BLaER1 treated with 17β-estradiol and CSF1 and Interleukin-3, amounts not matched to agents 10 nM and 100 nM (cell line): ENCODE measurements around the gene LUM.

Experiments used
- H3K27ac ChIP-seq, 11 experiments: shearing (Covaris generic); formaldehyde crosslinking; 2 replicates each; pipeline ENCODE4 v1.8.1; 2022
- H3K27me3 ChIP-seq, 11 experiments: shearing (Covaris generic); formaldehyde crosslinking; 2 replicates each; pipeline ENCODE4 v1.8.1; 2022
- H3K36me3 ChIP-seq, 11 experiments: shearing (Covaris generic); formaldehyde crosslinking; 2 replicates each; pipeline ENCODE4 v1.8.1; 2022
- H3K4me1 ChIP-seq, 10 experiments: shearing (Covaris generic); formaldehyde crosslinking; 2 replicates each; pipeline ENCODE4 v1.8.1; 2022
- H3K4me2 ChIP-seq, 11 experiments: shearing (Covaris generic); formaldehyde crosslinking; 2 replicates each; pipeline ENCODE4 v1.8.1; 2022
- H3K4me3 ChIP-seq, 10 experiments: shearing (Covaris generic); formaldehyde crosslinking; 2 replicates each; pipeline ENCODE4 v1.8.1; 2022
- H3K9ac ChIP-seq, 11 experiments: shearing (Covaris generic); formaldehyde crosslinking; 2 replicates each; pipeline ENCODE4 v1.8.1; 2022
- H3K9me3 ChIP-seq, 11 experiments: shearing (Covaris generic); formaldehyde crosslinking; replicated peaks in 1 of 11; 2 replicates each; pipeline ENCODE4 v1.8.1; 2022
- H4K20me1 ChIP-seq, 11 experiments: shearing (Covaris generic); formaldehyde crosslinking; 2 replicates each; pipeline ENCODE4 v1.8.1; 2022
- Cebpa-rat ChIP-seq, 11 experiments: shearing (Covaris generic); IDR thresholded peaks; 2 replicates each; pipeline ENCODE4 v1.8.1; 2022

The LUM gene

DNA sequence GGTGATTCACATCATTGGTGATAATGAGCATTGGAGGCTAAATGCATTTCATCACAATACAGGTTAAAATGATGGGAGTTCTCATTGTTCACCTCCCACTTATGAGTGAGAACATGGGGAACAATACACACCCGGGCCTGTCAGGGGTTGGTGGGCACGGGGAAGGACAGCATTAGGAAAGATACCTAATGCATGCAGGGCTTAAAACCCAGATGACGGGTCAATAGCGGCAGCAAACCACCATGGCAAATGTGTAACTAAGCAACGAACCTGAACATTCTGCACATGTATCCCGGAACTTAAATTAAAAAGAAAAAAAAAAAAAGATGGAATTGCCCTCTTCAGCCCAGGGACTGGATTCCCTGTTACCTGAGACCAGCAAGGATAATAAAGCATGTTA lies 2.3 kb upstream of the LUM start:
- no peak for TF ChIP-seq Cebpa-rat (IDR thresholded peaks at IDR 0.05)
- Histone ChIP-seq H3K9me3 (no peaks in the 10 kb centered on the region), H3K36me3 (no peaks in the 10 kb centered on the region), H3K4me1 (no peaks in the 10 kb centered on the region), H3K27ac (no peak overlapping the region), H3K27me3 (no peaks in the 10 kb centered on the region), H4K20me1 (no peaks in the 10 kb centered on the region), H3K4me3 (no peak overlapping the region), H3K9ac (no peak overlapping the region), H3K4me2 (no peak overlapping the region)

GRCh38 chr12:91110311-91110924 lies 876 bp downstream of the LUM start:
- Histone ChIP-seq H3K9me3 (no peaks in the 10 kb centered on the region), H3K4me1 (no peaks in the 10 kb centered on the region), H3K27ac (no peak overlapping the region), H3K9ac (no peak overlapping the region), H3K27me3 (no peaks in the 10 kb centered on the region), H3K4me3 (no peak overlapping the region), H4K20me1 (no peaks in the 10 kb centered on the region), H3K4me2 (no peak overlapping the region), H3K36me3 (no peaks in the 10 kb centered on the region)
- TF ChIP-seq Cebpa-rat (IDR thresholded peaks at IDR 0.05): no peak

DNA sequence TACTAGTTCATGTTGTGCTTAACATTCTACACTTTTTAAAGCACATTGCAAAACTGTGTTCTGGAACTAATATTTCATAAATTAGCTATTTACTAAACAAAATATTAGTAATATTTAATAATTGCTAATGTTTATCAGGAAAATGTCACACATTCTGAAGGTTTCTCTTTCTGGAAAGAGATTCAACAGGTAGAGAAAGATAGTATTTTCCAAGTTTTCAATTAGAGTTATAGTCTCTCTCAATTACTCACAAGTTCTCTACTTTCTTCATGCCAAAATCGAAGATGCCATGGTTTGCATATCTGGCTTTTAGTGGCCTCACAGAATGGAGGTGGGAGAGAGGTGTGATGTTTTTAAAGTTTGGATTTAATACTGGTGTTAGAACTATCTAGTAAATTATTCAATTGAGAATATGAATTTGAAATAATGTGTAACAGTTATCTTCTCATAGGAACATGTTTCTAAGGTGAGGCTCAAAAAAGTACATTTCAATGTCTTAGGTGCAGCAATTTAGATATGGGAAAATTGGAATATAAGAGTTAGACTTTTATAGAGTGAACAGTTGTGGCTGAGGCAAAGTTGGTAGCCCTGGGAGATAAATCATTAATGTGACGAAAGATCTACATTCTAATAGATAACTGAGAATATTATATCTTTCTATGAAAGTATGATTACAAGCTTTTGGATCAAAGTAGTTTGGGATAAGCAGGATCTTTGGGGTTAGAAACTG lies 1.5 kb downstream of the LUM start:
- Histone ChIP-seq H3K36me3 (no peaks in the 10 kb centered on the region), H3K4me3 (no peak overlapping the region), H3K4me2 (no peak overlapping the region), H4K20me1 (no peaks in the 10 kb centered on the region), H3K27me3 (no peaks in the 10 kb centered on the region), H3K9me3 (no peaks in the 10 kb centered on the region), H3K4me1 (no peaks in the 10 kb centered on the region), H3K9ac (no peak overlapping the region), H3K27ac (no peak overlapping the region)
- no peak for TF ChIP-seq Cebpa-rat (IDR thresholded peaks at IDR 0.05)

- Histone ChIP-seq H3K27ac (no peak overlapping the region), H3K36me3 (no peaks in the 10 kb centered on the region), H3K9ac (no peak overlapping the region), H4K20me1 (no peaks in the 10 kb centered on the region), H3K4me1 (no peaks in the 10 kb centered on the region), H3K4me2 (no peak overlapping the region), H3K27me3 (no peaks in the 10 kb centered on the region), H3K4me3 (no peak overlapping the region), H3K9me3 (no peaks in the 10 kb centered on the region)
- TF ChIP-seq Cebpa-rat (IDR thresholded peaks at IDR 0.05): no peak
Measured at GRCh38 chr12:91109148-91109564, 2.1 kb downstream of the LUM start.

- no peak overlapping the region for H3K27ac ChIP-seq
- H3K4me2 ChIP-seq: no peak overlapping the region
- H3K9me3 ChIP-seq: no peaks in the 10 kb centered on the region
- H4K20me1 ChIP-seq: no peaks in the 10 kb centered on the region
- no peaks in the 10 kb centered on the region for H3K4me1 ChIP-seq
- H3K4me3 ChIP-seq: no peak overlapping the region
- no peaks in the 10 kb centered on the region for H3K36me3 ChIP-seq
- no peak for TF ChIP-seq Cebpa-rat (IDR thresholded peaks at IDR 0.05)
- H3K27me3 ChIP-seq: no peaks in the 10 kb centered on the region
- no peak overlapping the region for H3K9ac ChIP-seq
Measured at GRCh38 chr12:91108196-91108755, 3.0 kb downstream of the LUM start.

DNA sequence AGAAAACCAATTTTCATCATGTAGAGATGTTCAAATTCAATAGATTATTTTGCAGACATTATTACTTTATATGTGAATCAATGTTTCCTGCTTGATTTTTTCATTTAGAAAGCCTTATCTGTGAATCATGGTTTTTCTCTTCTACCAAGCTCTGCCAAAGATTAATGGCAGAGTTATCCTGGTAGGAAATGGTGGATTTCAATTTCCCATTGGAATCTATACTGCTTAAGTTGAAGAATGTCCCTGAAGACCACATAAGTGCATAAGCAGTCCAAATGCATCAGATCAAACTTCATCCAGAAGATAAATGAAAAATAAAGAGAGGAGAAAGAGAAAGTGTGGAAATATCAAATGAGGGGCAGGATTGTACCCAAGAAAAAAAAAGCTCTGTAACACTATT lies 5.0 kb downstream of the LUM start:
- Histone ChIP-seq H3K36me3 (no peaks in the 10 kb centered on the region), H4K20me1 (no peaks in the 10 kb centered on the region), H3K27ac (no peak overlapping the region), H3K9me3 (no peaks in the 10 kb centered on the region), H3K4me3 (no peak overlapping the region), H3K27me3 (no peaks in the 10 kb centered on the region), H3K4me2 (no peak overlapping the region), H3K4me1 (no peaks in the 10 kb centered on the region), H3K9ac (no peak overlapping the region)
- TF ChIP-seq Cebpa-rat (IDR thresholded peaks at IDR 0.05): no peak

DNA sequence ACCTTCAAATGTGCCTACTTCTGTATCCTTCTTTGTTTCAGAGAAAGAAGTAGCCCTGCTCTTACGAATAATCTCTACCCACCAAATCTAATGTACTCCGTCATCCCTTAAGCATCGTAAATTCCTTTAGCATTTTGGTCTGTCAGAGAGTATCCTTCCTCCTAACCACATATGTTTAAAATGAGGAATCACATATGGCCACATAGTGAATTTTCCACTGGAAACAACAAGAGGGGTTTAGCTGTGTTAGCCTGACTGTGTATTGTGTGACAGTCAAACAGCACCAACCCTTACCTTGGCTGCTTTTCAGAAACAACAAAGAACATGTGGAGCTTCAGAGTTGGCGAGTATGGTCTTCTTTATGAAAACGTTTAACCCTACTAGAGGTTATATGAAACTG lies 5.5 kb downstream of the LUM start:
- no peak for TF ChIP-seq Cebpa-rat (IDR thresholded peaks at IDR 0.05)
- no peaks in the 10 kb centered on the region for H3K4me1 ChIP-seq
- H3K9me3 ChIP-seq: no peaks in the 10 kb centered on the region
- H3K27me3 ChIP-seq: no peaks in the 10 kb centered on the region
- no peak overlapping the region for H3K27ac ChIP-seq
- H4K20me1 ChIP-seq: no peaks in the 10 kb centered on the region
- H3K4me3 ChIP-seq: no peak overlapping the region
- no peaks in the 10 kb centered on the region for H3K36me3 ChIP-seq
- no peak overlapping the region for H3K4me2 ChIP-seq
- no peak overlapping the region for H3K9ac ChIP-seq

- H4K20me1 ChIP-seq: no peaks in the 10 kb centered on the region
- H3K27ac ChIP-seq: no peak overlapping the region
- H3K36me3 ChIP-seq: no peaks in the 10 kb centered on the region
- no peaks in the 10 kb centered on the region for H3K27me3 ChIP-seq
- no peak overlapping the region for H3K4me2 ChIP-seq
- no peaks in the 10 kb centered on the region for H3K4me1 ChIP-seq
- no peaks in the 10 kb centered on the region for H3K9me3 ChIP-seq
- H3K4me3 ChIP-seq: no peak overlapping the region
- TF ChIP-seq Cebpa-rat (IDR thresholded peaks at IDR 0.05): no peak
- no peak overlapping the region for H3K9ac ChIP-seq
Measured at GRCh38 chr12:91104812-91105466, 6.4 kb downstream of the LUM start.

- no peaks in the 10 kb centered on the region for H4K20me1 ChIP-seq
- H3K9me3 ChIP-seq: no peaks in the 10 kb centered on the region
- no peaks in the 10 kb centered on the region for H3K36me3 ChIP-seq
- no peak overlapping the region for H3K4me2 ChIP-seq
- no peak overlapping the region for H3K4me3 ChIP-seq
- peaks cover 0 to 4% (median under 1%) of the 10 kb centered on the region in 10 experiments; a peak in 6 of 20 replicates for H3K4me1 ChIP-seq
- no peak overlapping the region for H3K9ac ChIP-seq
- H3K27ac ChIP-seq: no peak overlapping the region
- H3K27me3 ChIP-seq: no peaks in the 10 kb centered on the region
- no peak for TF ChIP-seq Cebpa-rat (IDR thresholded peaks at IDR 0.05)
Measured at GRCh38 chr12:91103624-91104023, 7.7 kb downstream of the LUM start.
